Measurements from ENCODE around the gene TMEM255B. TPM values are rescaled to one million over a fixed set of nuclear protein-coding genes. Genes with fewer than 3 reads are reported as not detected.
"Not testable (repeated sequence)": the region's sequence is repeated elsewhere in the genome, so short reads cannot be mapped to it uniquely, and the experiment has no call there.

The TMEM255B gene
- total RNA-seq, 1 experiment from 2014 or later: not detected

GRCh38 chr13:113724780-113725315, 34.2 kb upstream of the TMEM255B start:
- Mint-ChIP-seq H3K27me3 (ENCODE audit: unreplicated experiment) (no peaks in the 10 kb centered on the region), H3K4me1 (ENCODE audit: low read depth, unreplicated experiment) (no peaks in the 10 kb centered on the region), H3K36me3 (ENCODE audit: insufficient read depth, unreplicated experiment) (no peaks in the 10 kb centered on the region), H3K4me3 (ENCODE audit: low read depth, unreplicated experiment) (peak overlapping the region; percentile 28), H3K27ac (ENCODE audit: unreplicated experiment) (no peak overlapping the region), H3K9me3 (ENCODE audit: low read depth, unreplicated experiment) (no peaks in the 10 kb centered on the region)
- intact Hi-C loops (cut with micrococcal nuclease; ENCODE audit: unreplicated experiment): no loop called here
- DNase-seq: peak; percentile 41
- CTCF ChIA-PET: no interaction called here
- TF ChIP-seq, protein P1, sequence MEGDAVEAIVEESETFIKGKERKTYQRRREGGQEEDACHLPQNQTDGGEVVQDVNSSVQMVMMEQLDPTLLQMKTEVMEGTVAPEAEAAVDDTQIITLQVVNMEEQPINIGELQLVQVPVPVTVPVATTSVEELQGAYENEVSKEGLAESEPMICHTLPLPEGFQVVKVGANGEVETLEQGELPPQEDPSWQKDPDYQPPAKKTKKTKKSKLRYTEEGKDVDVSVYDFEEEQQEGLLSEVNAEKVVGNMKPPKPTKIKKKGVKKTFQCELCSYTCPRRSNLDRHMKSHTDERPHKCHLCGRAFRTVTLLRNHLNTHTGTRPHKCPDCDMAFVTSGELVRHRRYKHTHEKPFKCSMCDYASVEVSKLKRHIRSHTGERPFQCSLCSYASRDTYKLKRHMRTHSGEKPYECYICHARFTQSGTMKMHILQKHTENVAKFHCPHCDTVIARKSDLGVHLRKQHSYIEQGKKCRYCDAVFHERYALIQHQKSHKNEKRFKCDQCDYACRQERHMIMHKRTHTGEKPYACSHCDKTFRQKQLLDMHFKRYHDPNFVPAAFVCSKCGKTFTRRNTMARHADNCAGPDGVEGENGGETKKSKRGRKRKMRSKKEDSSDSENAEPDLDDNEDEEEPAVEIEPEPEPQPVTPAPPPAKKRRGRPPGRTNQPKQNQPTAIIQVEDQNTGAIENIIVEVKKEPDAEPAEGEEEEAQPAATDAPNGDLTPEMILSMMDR (IDR thresholded peaks at IDR 0.05; ENCODE audit: unreplicated experiment): peak; percentile 25
- no TSS peak for BruUV-seq (replicated peaks)

- H3K4me1 Mint-ChIP-seq (ENCODE audit: low read depth, unreplicated experiment); CTCF ChIA-PET; H3K36me3 Mint-ChIP-seq (ENCODE audit: insufficient read depth, unreplicated experiment); BruUV-seq (replicated peaks); H3K27me3 Mint-ChIP-seq (ENCODE audit: unreplicated experiment); intact Hi-C loops (cut with micrococcal nuclease; ENCODE audit: unreplicated experiment); DNase-seq; H3K9me3 Mint-ChIP-seq (ENCODE audit: low read depth, unreplicated experiment); H3K27ac Mint-ChIP-seq (ENCODE audit: unreplicated experiment): not testable (repeated sequence)
- peak overlapping the region; percentile 28 for H3K4me3 Mint-ChIP-seq (ENCODE audit: low read depth, unreplicated experiment)
Observed at GRCh38 chr13:113725329-113726105, 33.5 kb upstream of the TMEM255B start.

GRCh38 chr13:113726106-113726821, 32.8 kb upstream of the TMEM255B start:
- CTCF ChIA-PET; H3K9me3 Mint-ChIP-seq (ENCODE audit: low read depth, unreplicated experiment): not testable (repeated sequence)

DNA sequence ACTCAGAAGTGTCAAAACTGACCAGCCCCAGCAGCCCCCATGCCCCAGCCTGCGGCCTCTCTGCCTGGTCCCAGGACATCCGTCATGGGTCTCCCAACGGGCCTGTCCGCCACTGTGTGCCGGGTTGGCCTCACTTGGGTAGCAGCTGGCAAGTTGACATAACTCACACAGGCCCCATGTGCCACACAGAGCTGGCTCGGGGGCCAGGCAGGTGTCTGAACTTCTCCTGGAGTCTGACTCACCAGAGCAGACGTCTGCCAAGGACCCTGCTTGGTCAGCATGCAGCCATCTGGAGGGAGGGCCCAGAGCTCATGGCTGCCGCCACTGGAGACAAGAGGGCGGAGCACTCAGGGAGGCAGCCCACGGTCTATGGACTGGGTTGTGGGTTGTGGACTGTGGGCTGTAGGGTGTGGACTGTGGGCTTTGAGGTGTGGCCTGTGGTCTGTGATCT, 32.0 kb upstream of the TMEM255B start:
- Mint-ChIP-seq H3K27me3 (ENCODE audit: unreplicated experiment) (no peaks in the 10 kb centered on the region), H3K36me3 (ENCODE audit: insufficient read depth, unreplicated experiment) (no peaks in the 10 kb centered on the region), H3K4me1 (ENCODE audit: low read depth, unreplicated experiment) (no peaks in the 10 kb centered on the region), H3K27ac (ENCODE audit: unreplicated experiment) (no peak overlapping the region), H3K9me3 (ENCODE audit: low read depth, unreplicated experiment) (no peaks in the 10 kb centered on the region), H3K4me3 (ENCODE audit: low read depth, unreplicated experiment) (no peak overlapping the region)
- TF ChIP-seq, protein P1 (IDR thresholded peaks at IDR 0.05; ENCODE audit: unreplicated experiment): no peak
- intact Hi-C loops (cut with micrococcal nuclease; ENCODE audit: unreplicated experiment): no loop called here
- DNase-seq: no peak
- CTCF ChIA-PET: no interaction called here
- no TSS peak for BruUV-seq (replicated peaks)

More at GRCh38 chr13:113726106-113726821, 32.8 kb upstream of the TMEM255B start:
- H3K27ac Mint-ChIP-seq (ENCODE audit: unreplicated experiment); intact Hi-C loops (cut with micrococcal nuclease; ENCODE audit: unreplicated experiment); BruUV-seq (replicated peaks); H3K27me3 Mint-ChIP-seq (ENCODE audit: unreplicated experiment); H3K36me3 Mint-ChIP-seq (ENCODE audit: insufficient read depth, unreplicated experiment); H3K4me1 Mint-ChIP-seq (ENCODE audit: low read depth, unreplicated experiment); DNase-seq; H3K4me3 Mint-ChIP-seq (ENCODE audit: low read depth, unreplicated experiment): not testable (repeated sequence)

DNA sequence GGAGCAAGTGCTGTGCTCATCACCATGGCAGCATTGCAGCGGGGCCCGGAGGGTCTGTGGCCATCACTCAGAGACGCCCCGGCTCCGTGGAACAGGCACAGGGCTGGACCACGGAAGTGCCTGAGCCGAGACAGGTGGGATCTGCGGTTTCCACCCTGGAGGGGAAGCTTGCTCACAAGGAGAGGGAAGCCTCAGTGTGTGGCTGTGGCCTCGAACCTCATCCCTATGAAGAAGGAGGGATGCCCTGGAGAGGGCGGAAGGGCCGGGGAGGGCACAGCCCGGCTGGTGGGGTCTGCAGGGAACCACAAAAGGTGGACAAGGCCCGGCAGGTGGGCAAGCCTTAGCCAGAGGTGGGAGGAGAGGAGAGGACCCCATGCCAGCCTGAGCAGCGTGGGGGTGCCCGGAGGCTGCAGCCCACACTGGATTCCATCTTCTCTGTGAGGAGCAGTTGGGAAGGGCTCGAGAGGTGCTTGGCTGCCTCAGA, 30.4 kb upstream of the TMEM255B start:
- H3K27me3 Mint-ChIP-seq (ENCODE audit: unreplicated experiment): no peaks in the 10 kb centered on the region
- no peak overlapping the region for H3K27ac Mint-ChIP-seq (ENCODE audit: unreplicated experiment)
- TF ChIP-seq, protein P1 (IDR thresholded peaks at IDR 0.05; ENCODE audit: unreplicated experiment): no peak
- DNase-seq: no peak
- CTCF ChIA-PET: no interaction called here
- intact Hi-C loops (cut with micrococcal nuclease; ENCODE audit: unreplicated experiment): no loop called here
- H3K36me3 Mint-ChIP-seq (ENCODE audit: insufficient read depth, unreplicated experiment): no peaks in the 10 kb centered on the region
- H3K9me3 Mint-ChIP-seq (ENCODE audit: low read depth, unreplicated experiment): no peaks in the 10 kb centered on the region
- no peaks in the 10 kb centered on the region for H3K4me1 Mint-ChIP-seq (ENCODE audit: low read depth, unreplicated experiment)
- no TSS peak for BruUV-seq (replicated peaks)
- H3K4me3 Mint-ChIP-seq (ENCODE audit: low read depth, unreplicated experiment): no peak overlapping the region
